ENCODE measurements around the gene FARP2.
A peak's percentile ranks its signal among the peaks of the same experiment; 100 is the strongest.
"Not testable (repeated sequence)": the region's sequence is repeated elsewhere in the genome, so short reads cannot be mapped to it uniquely, and the experiment has no call there.

Gene FARP2

GRCh38 chr2:241390301-241391206 lies 34.5 kb downstream of the FARP2 start:
- CTCF ChIA-PET = no interaction called here

DNA sequence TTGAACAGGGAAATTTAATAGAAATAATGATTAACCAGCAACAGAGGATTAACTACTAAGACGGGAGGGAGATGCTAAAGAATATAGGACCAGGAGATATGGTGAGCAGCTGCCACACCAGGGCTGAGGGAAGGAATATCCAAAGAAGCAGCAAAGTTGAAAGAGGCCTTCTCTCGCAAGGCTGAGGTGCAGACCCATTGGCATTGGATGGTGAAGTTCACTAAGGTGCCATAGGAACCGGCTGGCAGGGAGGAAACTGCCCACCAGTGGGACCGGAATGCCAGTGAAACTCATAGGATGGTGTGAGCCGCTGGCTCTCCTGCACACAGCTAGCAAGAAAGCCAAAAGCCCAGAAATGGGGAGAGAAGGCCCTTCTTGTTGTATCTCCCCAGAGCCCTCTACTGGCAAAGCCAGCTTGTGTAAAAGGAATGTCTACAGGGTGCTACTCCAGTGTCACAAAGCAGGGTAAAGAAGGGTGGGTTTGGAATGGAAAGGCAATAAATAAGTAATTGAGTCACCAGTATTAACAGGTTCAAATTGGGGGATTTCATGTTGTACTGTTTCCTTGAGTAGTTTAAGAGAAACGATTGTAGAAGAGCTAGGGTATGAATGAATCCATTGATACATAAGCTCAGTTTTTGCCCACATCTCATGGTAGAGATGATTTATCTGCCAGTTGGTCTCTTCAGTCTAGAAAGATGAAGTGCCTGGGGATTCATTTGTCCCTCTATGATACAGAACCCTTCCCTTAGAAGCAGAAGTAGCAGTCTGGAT lies 36.0 kb downstream of the FARP2 start:
- CTCF ChIA-PET = interaction anchor here (0.6 to 1.5 kb wide), 7 partner anchors 13 to 203 kb away, joined by 3 to 4 read pairs (median 3); no protein-coding TSS in a partner anchor

More at GRCh38 chr2:241390301-241391206, 34.5 kb downstream of the FARP2 start:
- no peak overlapping the region for H3K27ac ChIP-seq (ENCODE audit: extremely low read depth, low read depth, low read length)
- H3K4me3 ChIP-seq (ENCODE audit: low read depth, low read length) = no peak overlapping the region
- H3K9me3 ChIP-seq (ENCODE audit: control insufficient read depth, insufficient read depth, low read depth, low read length) = no peaks in the 10 kb centered on the region
- H3K36me3 ChIP-seq (ENCODE audit: control insufficient read depth in 2 of 2, insufficient read depth in 1 of 2, low read length in 2 of 2) = peaks cover 0 to 14% of the 10 kb centered on the region in 2 experiments; a peak in 1 of 3 replicates
- H3K4me1 ChIP-seq (ENCODE audit: control insufficient read depth, insufficient read depth, low read length) = no peaks in the 10 kb centered on the region
- POLR2A ChIA-PET = no interaction called here
- TF ChIP-seq ZNF324 (tag by site-specific recombination; IDR thresholded peaks at IDR 0.05) (no peak), ZNF341 (tag by site-specific recombination; IDR thresholded peaks at IDR 0.05; ENCODE audit: low read depth) (no peak), ZNF843 (tag by site-specific recombination; IDR thresholded peaks at IDR 0.05) (no peak), ZNF426 (tag by site-specific recombination; IDR thresholded peaks at IDR 0.05) (no peak), ZNF121 (tag by site-specific recombination; IDR thresholded peaks at IDR 0.05) (no peak)

GRCh38 chr2:241392753-241393152 lies 36.7 kb downstream of the FARP2 start:
- CTCF ChIA-PET = interaction anchor here (0.8 to 1.5 kb wide), 4 partner anchors 24 to 125 kb away, joined by 3 to 4 read pairs (median 4); no protein-coding TSS in a partner anchor

More for the DNA sequence above, 36.0 kb downstream of the FARP2 start:
- Histone ChIP-seq H3K4me3 (ENCODE audit: low read depth, low read length) (no peak overlapping the region), H3K9me3 (ENCODE audit: control insufficient read depth, insufficient read depth, low read depth, low read length) (no peaks in the 10 kb centered on the region), H3K36me3 (ENCODE audit: control insufficient read depth in 2 of 2, insufficient read depth in 1 of 2, low read length in 2 of 2) (peaks cover 0 to 16% of the 10 kb centered on the region in 2 experiments; a peak in 1 of 3 replicates), H3K4me1 (ENCODE audit: control insufficient read depth, insufficient read depth, low read length) (no peaks in the 10 kb centered on the region), H3K27ac (ENCODE audit: extremely low read depth, low read depth, low read length) (no peak overlapping the region)
- POLR2A ChIA-PET = no interaction called here
- TF ChIP-seq, protein P1, sequence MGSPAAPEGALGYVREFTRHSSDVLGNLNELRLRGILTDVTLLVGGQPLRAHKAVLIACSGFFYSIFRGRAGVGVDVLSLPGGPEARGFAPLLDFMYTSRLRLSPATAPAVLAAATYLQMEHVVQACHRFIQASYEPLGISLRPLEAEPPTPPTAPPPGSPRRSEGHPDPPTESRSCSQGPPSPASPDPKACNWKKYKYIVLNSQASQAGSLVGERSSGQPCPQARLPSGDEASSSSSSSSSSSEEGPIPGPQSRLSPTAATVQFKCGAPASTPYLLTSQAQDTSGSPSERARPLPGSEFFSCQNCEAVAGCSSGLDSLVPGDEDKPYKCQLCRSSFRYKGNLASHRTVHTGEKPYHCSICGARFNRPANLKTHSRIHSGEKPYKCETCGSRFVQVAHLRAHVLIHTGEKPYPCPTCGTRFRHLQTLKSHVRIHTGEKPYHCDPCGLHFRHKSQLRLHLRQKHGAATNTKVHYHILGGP (tag by site-specific recombination; IDR thresholded peaks at IDR 0.05) = no peak
- TF ChIP-seq ZNF658 (tag by site-specific recombination; IDR thresholded peaks at IDR 0.05) (no peak), ZNF221 (tag by site-specific recombination; IDR thresholded peaks at IDR 0.05; ENCODE audit: borderline replicate concordance) (no peak), ZNF654 (tag by site-specific recombination; IDR thresholded peaks at IDR 0.05; ENCODE audit: low read depth) (0 out of 2 replicates have a peak, but pooled peaks have one; percentile 7)

GRCh38 chr2:241393524-241394196 lies 37.6 kb downstream of the FARP2 start:
- Histone ChIP-seq H3K9me3 (ENCODE audit: control insufficient read depth, insufficient read depth, low read depth, low read length) (no peaks in the 10 kb centered on the region), H3K4me1 (ENCODE audit: control insufficient read depth, insufficient read depth, low read length) (no peaks in the 10 kb centered on the region), H3K27ac (ENCODE audit: extremely low read depth, low read depth, low read length) (no peak overlapping the region), H3K36me3 (ENCODE audit: control insufficient read depth in 2 of 2, insufficient read depth in 1 of 2, low read length in 2 of 2) (peaks cover 0 to 13% of the 10 kb centered on the region in 2 experiments; a peak in 1 of 3 replicates), H3K4me3 (ENCODE audit: low read depth, low read length) (no peak overlapping the region)
- CTCF ChIA-PET = no interaction called here
- POLR2A ChIA-PET = no interaction called here
- TF ChIP-seq, protein P2, sequence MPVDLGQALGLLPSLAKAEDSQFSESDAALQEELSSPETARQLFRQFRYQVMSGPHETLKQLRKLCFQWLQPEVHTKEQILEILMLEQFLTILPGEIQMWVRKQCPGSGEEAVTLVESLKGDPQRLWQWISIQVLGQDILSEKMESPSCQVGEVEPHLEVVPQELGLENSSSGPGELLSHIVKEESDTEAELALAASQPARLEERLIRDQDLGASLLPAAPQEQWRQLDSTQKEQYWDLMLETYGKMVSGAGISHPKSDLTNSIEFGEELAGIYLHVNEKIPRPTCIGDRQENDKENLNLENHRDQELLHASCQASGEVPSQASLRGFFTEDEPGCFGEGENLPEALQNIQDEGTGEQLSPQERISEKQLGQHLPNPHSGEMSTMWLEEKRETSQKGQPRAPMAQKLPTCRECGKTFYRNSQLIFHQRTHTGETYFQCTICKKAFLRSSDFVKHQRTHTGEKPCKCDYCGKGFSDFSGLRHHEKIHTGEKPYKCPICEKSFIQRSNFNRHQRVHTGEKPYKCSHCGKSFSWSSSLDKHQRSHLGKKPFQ (tag by site-specific recombination; IDR thresholded peaks at IDR 0.05) = no peak
- TF ChIP-seq ZBTB44 (tag by site-specific recombination; IDR thresholded peaks at IDR 0.05) = no peak
- TF ChIP-seq ZNF596 (tag by site-specific recombination; IDR thresholded peaks at IDR 0.05) = no peak
- TF ChIP-seq TSHZ1 (tag by site-specific recombination; IDR thresholded peaks at IDR 0.05; ENCODE audit: borderline replicate concordance) = no peak

More at GRCh38 chr2:241392753-241393152, 36.7 kb downstream of the FARP2 start:
- H3K9me3 ChIP-seq (ENCODE audit: control insufficient read depth, insufficient read depth, low read depth, low read length); H3K27ac ChIP-seq (ENCODE audit: extremely low read depth, low read depth, low read length); H3K4me3 ChIP-seq (ENCODE audit: low read depth, low read length); POLR2A ChIA-PET; H3K4me1 ChIP-seq (ENCODE audit: control insufficient read depth, insufficient read depth, low read length): not testable (repeated sequence)
- H3K36me3 ChIP-seq (ENCODE audit: control insufficient read depth in 2 of 2, insufficient read depth in 1 of 2, low read length in 2 of 2) = peaks cover 0 to 16% of the 10 kb centered on the region in 2 experiments; a peak in 1 of 3 replicates

All from HEK293 (cell line).